ENCODE measurements around the gene CNTNAP2.

Gene CNTNAP2

GRCh38 chr7:146659732-146660131 is 543.1 kb downstream of the CNTNAP2 start:
- DNase-seq (ENCODE audit: insufficient read length, low spot score) (no peak), FAIRE-seq (no peak)

- DNase-seq (ENCODE audit: insufficient read length, low spot score) (no peak), FAIRE-seq (no peak)
Measured at GRCh38 chr7:146660839-146661238, 544.2 kb downstream of the CNTNAP2 start.

- FAIRE-seq: no peak
- DNase-seq (ENCODE audit: insufficient read length, low spot score): no peak
Measured at GRCh38 chr7:146661435-146661834, 544.8 kb downstream of the CNTNAP2 start.

GRCh38 chr7:146661929-146662328 is 545.3 kb downstream of the CNTNAP2 start:
- FAIRE-seq (no peak), DNase-seq (ENCODE audit: insufficient read length, low spot score) (no peak)

- no peak for FAIRE-seq
Measured at GRCh38 chr7:146665023-146665422, 548.4 kb downstream of the CNTNAP2 start.

GRCh38 chr7:146670532-146670931 is 553.9 kb downstream of the CNTNAP2 start:
- FAIRE-seq (no peak), DNase-seq (ENCODE audit: insufficient read length, low spot score) (no peak)

More at GRCh38 chr7:146665023-146665422, 548.4 kb downstream of the CNTNAP2 start:
- no peak for DNase-seq (ENCODE audit: insufficient read length, low spot score)

- DNase-seq (ENCODE audit: insufficient read length, low spot score) (no peak), FAIRE-seq (no peak)
Measured at GRCh38 chr7:146681487-146681886, 564.9 kb downstream of the CNTNAP2 start.

GRCh38 chr7:146683439-146683838 is 566.8 kb downstream of the CNTNAP2 start:
- DNase-seq (ENCODE audit: insufficient read length, low spot score): no peak
- FAIRE-seq: no peak

GRCh38 chr7:146690987-146691386 is 574.4 kb downstream of the CNTNAP2 start:
- DNase-seq (ENCODE audit: insufficient read length, low spot score): no peak
- FAIRE-seq: no peak

GRCh38 chr7:146698995-146699610 is 582.5 kb downstream of the CNTNAP2 start:
- FAIRE-seq: no peak
- no peak for DNase-seq (ENCODE audit: insufficient read length, low spot score)

GRCh38 chr7:146700015-146700560 is 583.5 kb downstream of the CNTNAP2 start:
- DNase-seq (ENCODE audit: insufficient read length, low spot score): no peak
- FAIRE-seq: no peak

GRCh38 chr7:146701166-146701565 is 584.6 kb downstream of the CNTNAP2 start:
- FAIRE-seq: no peak

GRCh38 chr7:146702898-146703297 is 586.3 kb downstream of the CNTNAP2 start:
- FAIRE-seq (no peak), DNase-seq (ENCODE audit: insufficient read length, low spot score) (no peak)

More at GRCh38 chr7:146701166-146701565, 584.6 kb downstream of the CNTNAP2 start:
- no peak for DNase-seq (ENCODE audit: insufficient read length, low spot score)

GRCh38 chr7:146709451-146710027 is 592.9 kb downstream of the CNTNAP2 start:
- DNase-seq (ENCODE audit: insufficient read length, low spot score): no peak
- no peak for FAIRE-seq

GRCh38 chr7:146713205-146713604 is 596.6 kb downstream of the CNTNAP2 start:
- FAIRE-seq (no peak), DNase-seq (ENCODE audit: insufficient read length, low spot score) (no peak)

GRCh38 chr7:146713934-146714333 is 597.3 kb downstream of the CNTNAP2 start:
- no peak for FAIRE-seq

GRCh38 chr7:146720195-146720594 is 603.6 kb downstream of the CNTNAP2 start:
- FAIRE-seq: no peak

More at GRCh38 chr7:146713934-146714333, 597.3 kb downstream of the CNTNAP2 start:
- DNase-seq (ENCODE audit: insufficient read length, low spot score): no peak

GRCh38 chr7:146722986-146723385 is 606.4 kb downstream of the CNTNAP2 start:
- DNase-seq (ENCODE audit: insufficient read length, low spot score) (no peak), FAIRE-seq (no peak)

More at GRCh38 chr7:146720195-146720594, 603.6 kb downstream of the CNTNAP2 start:
- no peak for DNase-seq (ENCODE audit: insufficient read length, low spot score)

GRCh38 chr7:146725520-146725919 is 608.9 kb downstream of the CNTNAP2 start:
- no peak for FAIRE-seq
- no peak for DNase-seq (ENCODE audit: insufficient read length, low spot score)

GRCh38 chr7:146728141-146728540 is 611.5 kb downstream of the CNTNAP2 start:
- no peak for FAIRE-seq
- DNase-seq (ENCODE audit: insufficient read length, low spot score): no peak

- FAIRE-seq: no peak
Measured at GRCh38 chr7:146728611-146729010, 612.0 kb downstream of the CNTNAP2 start.

GRCh38 chr7:146731185-146731584 is 614.6 kb downstream of the CNTNAP2 start:
- FAIRE-seq (no peak), DNase-seq (ENCODE audit: insufficient read length, low spot score) (no peak)

More at GRCh38 chr7:146728611-146729010, 612.0 kb downstream of the CNTNAP2 start:
- no peak for DNase-seq (ENCODE audit: insufficient read length, low spot score)

Data from GM19239 (cell line).